ENCODE data around the gene POLR2A.
"Not testable (repeated sequence)": the region's sequence is repeated elsewhere in the genome, so short reads cannot be mapped to it uniquely, and the experiment has no call there.

Gene POLR2A

GRCh38 chr17:7460850-7461660 lies 23.1 kb upstream of the POLR2A start:
- no peak for DNase-seq (ENCODE audit: low spot score)

- DNase-seq (ENCODE audit: low spot score), result no peak
Observed at GRCh38 chr17:7462474-7463371, 21.4 kb upstream of the POLR2A start.

GRCh38 chr17:7463372-7463846 lies 20.8 kb upstream of the POLR2A start:
- no peak for DNase-seq (ENCODE audit: low spot score)

- DNase-seq (ENCODE audit: low spot score), result no peak
Observed at GRCh38 chr17:7464081-7464480, 20.1 kb upstream of the POLR2A start.

- no peak for DNase-seq (ENCODE audit: low spot score)
Observed at GRCh38 chr17:7465597-7466275, 18.4 kb upstream of the POLR2A start.

GRCh38 chr17:7466318-7466638 lies 17.9 kb upstream of the POLR2A start:
- no peak for DNase-seq (ENCODE audit: low spot score)

- no peak for DNase-seq (ENCODE audit: low spot score)
Observed at GRCh38 chr17:7466639-7467341, 17.4 kb upstream of the POLR2A start.

- DNase-seq (ENCODE audit: low spot score), result no peak
Observed at GRCh38 chr17:7467498-7467897, 16.7 kb upstream of the POLR2A start.

GRCh38 chr17:7468290-7468689 lies 15.9 kb upstream of the POLR2A start:
- DNase-seq (ENCODE audit: low spot score), result no peak

- no peak for DNase-seq (ENCODE audit: low spot score)
Observed at GRCh38 chr17:7468804-7469389, 15.3 kb upstream of the POLR2A start.

GRCh38 chr17:7469843-7470242 lies 14.3 kb upstream of the POLR2A start:
- DNase-seq (ENCODE audit: low spot score), result not testable (repeated sequence)

GRCh38 chr17:7470457-7470973 lies 13.7 kb upstream of the POLR2A start:
- not testable (repeated sequence) for DNase-seq (ENCODE audit: low spot score)

GRCh38 chr17:7471729-7472128 lies 12.4 kb upstream of the POLR2A start:
- no peak for DNase-seq (ENCODE audit: low spot score)

GRCh38 chr17:7474767-7475166 lies 9.4 kb upstream of the POLR2A start:
- not testable (repeated sequence) for DNase-seq (ENCODE audit: low spot score)

- no peak for DNase-seq (ENCODE audit: low spot score)
Observed at GRCh38 chr17:7475764-7476422, 8.3 kb upstream of the POLR2A start.

GRCh38 chr17:7476494-7476893 lies 7.7 kb upstream of the POLR2A start:
- no peak for DNase-seq (ENCODE audit: low spot score)

GRCh38 chr17:7476951-7477350 lies 7.2 kb upstream of the POLR2A start:
- DNase-seq (ENCODE audit: low spot score), result no peak

- DNase-seq (ENCODE audit: low spot score), result no peak
Observed at GRCh38 chr17:7477392-7478275, 6.5 kb upstream of the POLR2A start.
